Suprapubic skin (tissue), 4 donors: Measurements from ENCODE around the gene RAPGEF5.

Source experiments
- CTCF ChIP-seq, 2 donors: fragments of 200-600 bp in 1 of 2; fragments of 450-650 bp in 1 of 2; sonication (generic) in 1 of 2; IDR thresholded peaks; one replicate each; pipeline ENCODE4 v1.5.1; 2016 to 2019; ENCODE audit warnings: antibody characterized with exemption in 2 of 2, mild to moderate bottlenecking in 1 of 2, moderate library complexity in 1 of 2
- EP300 ChIP-seq: sonication (generic); formaldehyde crosslinking; IDR thresholded peaks from one replicate; pipeline ENCODE4 v1.6.1; 2017; ENCODE audit warnings: antibody characterized with exemption
- POLR2A ChIP-seq, 2 donors: fragments of 450-650 bp; IDR thresholded peaks; one replicate each; pipeline ENCODE4 v1.6.1; 2017; ENCODE audit warnings: antibody characterized with exemption in 2 of 2, mild to moderate bottlenecking in 2 of 2, moderate library complexity in 2 of 2
- POLR2AphosphoS5 ChIP-seq, 3 donors: sonication (generic); formaldehyde crosslinking; IDR thresholded peaks; one replicate each; pipeline ENCODE4 v1.6.1; 2017; ENCODE audit warnings: antibody characterized with exemption in 3 of 3

- no peak for TF ChIP-seq CTCF (IDR thresholded peaks at IDR 0.05)
- TF ChIP-seq POLR2A (IDR thresholded peaks at IDR 0.05): no peak
- no peak for TF ChIP-seq POLR2AphosphoS5 (IDR thresholded peaks at IDR 0.05)
- TF ChIP-seq EP300: no peak
Observed at GRCh38 chr7:22138886-22139285, 218.1 kb downstream of the RAPGEF5 start.
